Ovary (tissue), 9 donors: Measurements from ENCODE around the gene CRYBA1. TPM values are rescaled to one million over a fixed set of nuclear protein-coding genes. Genes with fewer than 3 reads are reported as not detected.

Experiments
- DNase-seq, 5 donors: peaks; one replicate each; pipeline ENCODE4 v3.0.0-alpha.2; 2019 to 2020
- H3K27ac ChIP-seq, 2 donors: fragments of 200-600 bp; one replicate each; pipeline versions ENCODE4 v1.5.1 to v1.8.0; 2019 to 2022
- H3K27me3 ChIP-seq: fragments of 200-600 bp; one replicate; pipeline ENCODE4 v1.8.0; 2022
- H3K36me3 ChIP-seq: fragments of 200-600 bp; sonication (generic); one replicate; pipeline ENCODE4 v1.5.1; 2019
- H3K4me1 ChIP-seq: one replicate; pipeline ENCODE4 v1.8.1; 2013; ENCODE audit warnings: mild to moderate bottlenecking, moderate library complexity; ENCODE audit not compliant: insufficient read depth
- H3K4me3 ChIP-seq: fragments of 200-600 bp; sonication (generic); one replicate; pipeline ENCODE4 v1.5.1; 2017
- H3K9me3 ChIP-seq, 2 donors: fragments of 200-600 bp in 1 of 2; sonication (generic) in 1 of 2; one replicate each; pipeline versions ENCODE4 v1.5.1 to v1.8.1; 2013 to 2019; ENCODE audit warnings: mild to moderate bottlenecking in 1 of 2, moderate library complexity in 1 of 2
- CTCF ChIP-seq, 3 donors: fragments of 450-650 bp in 2 of 3; fragments of 200-600 bp in 1 of 3; IDR thresholded peaks; one replicate each; pipeline versions ENCODE4 v1.5.1 to v1.8.0; 2016 to 2022; ENCODE audit warnings: antibody characterized with exemption in 3 of 3, mild to moderate bottlenecking in 1 of 3
- EP300 ChIP-seq: sonication (generic); formaldehyde crosslinking; IDR thresholded peaks from one replicate; pipeline ENCODE4 v1.6.1; 2017; ENCODE audit warnings: antibody characterized with exemption
- POLR2A ChIP-seq: fragments of 450-650 bp; IDR thresholded peaks from one replicate; pipeline ENCODE4 v1.6.1; 2017; ENCODE audit warnings: antibody characterized with exemption, mild to moderate bottlenecking, moderate library complexity
- WGBS, 3 donors: extraction: QIAGEN DNeasy Blood & Tissue Kit in 1 of 3; methylation state at CpG; one replicate each; pipeline versions ENCODE4 v1.1.5 to v1.1.7; 2013 to 2017; 5-methylcytosine and 5-hydroxymethylcytosine counted together
- intact Hi-C, 4 donors: fragments of 100-400 bp; cut with DNase I; formaldehyde crosslinking; loops; one replicate each; pipeline versions ENCODE4 v1.11.0 to v1.15.1; 2022 to 2023
- polyA plus RNA-seq, 2 donors: library from polyadenylated mRNA; stranded (reverse); fragments of 200-250 nt in 1 of 2; fragments of 350-450 nt in 1 of 2; fragmentation: Illumina TruSeq in 1 of 2; extraction: RNeasy Lipid Tissue Mini Kit (QIAGEN cat#74804) in 1 of 2; gene quantifications; one replicate each; pipeline ENCODE4 v1.2.3, GENCODE V29; 2013 to 2014
- total RNA-seq, 7 donors: library from RNA; depleted of rRNA in 2 of 7; stranded (reverse); fragments of >200 nt in 2 of 7; fragmentation: NEBNext Ultra II Directional in 3 of 7; extraction: Animal tissue kit (Norgen Biotek cat#: 25700) in 3 of 7; gene quantifications; one replicate each; pipeline versions ENCODE4 v1.1.0 to v1.2.4, GENCODE V29; 2016 to 2023
- donor health status: DM: no; HTN: no; CAD: no; lungs with moderate emphysema.
- donor health status: DM: no; HTN: no; CAD: no.
- donor health status: Bipolar disorder and iron deficiency.
- donor health status: DM: yes; HTN: yes; CAD: no.
- donor health status: DM: no; HTN: no; CAD: no.
- donor health status: DM: yes; HTN: yes; CAD: no.

CRYBA1 gene
- total and polyA plus RNA-seq, 9 donors: not detected

- H3K27me3 ChIP-seq: no peaks in the 10 kb centered on the region
- WGBS, 3 donors: 84 to 95% (median 91%) methylated on average over 6 of the region's 6 CpGs
- H3K36me3 ChIP-seq: no peaks in the 10 kb centered on the region
- DNase-seq: no peak
- no peak for TF ChIP-seq EP300
- TF ChIP-seq POLR2A: no peak
- TF ChIP-seq CTCF (IDR thresholded peaks at IDR 0.05): no peak
- peaks cover 1% of the 10 kb centered on the region for H3K4me1 ChIP-seq
- no peak overlapping the region for H3K27ac ChIP-seq
- no peak overlapping the region for H3K4me3 ChIP-seq
- H3K9me3 ChIP-seq: no peaks in the 10 kb centered on the region
- intact Hi-C loops: no loop called here
Observed at GRCh38 chr17:29245401-29245800, 1.3 kb upstream of the CRYBA1 start.

GRCh38 chr17:29247219-29247618, 560 bp downstream of the CRYBA1 start:
- Histone ChIP-seq H3K27ac (no peak overlapping the region), H3K27me3 (no peaks in the 10 kb centered on the region), H3K4me3 (no peak overlapping the region), H3K9me3 (no peaks in the 10 kb centered on the region), H3K36me3 (no peaks in the 10 kb centered on the region), H3K4me1 (peaks cover 1% of the 10 kb centered on the region)
- TF ChIP-seq EP300 (no peak), CTCF (IDR thresholded peaks at IDR 0.05) (no peak)
- 84 to 92% (median 91%) methylated on average over 2 of the region's 2 CpGs for WGBS, 3 donors
- intact Hi-C loops: no loop called here
- DNase-seq: no peak

- intact Hi-C loops: no loop called here
- TF ChIP-seq POLR2A (no peak), EP300 (no peak), CTCF (IDR thresholded peaks at IDR 0.05) (no peak)
- no peak overlapping the region for H3K4me3 ChIP-seq
- H3K4me1 ChIP-seq: no peaks in the 10 kb centered on the region
- no peak for DNase-seq
- H3K36me3 ChIP-seq: no peaks in the 10 kb centered on the region
- 79 to 92% (median 83%) methylated on average over 5 of the region's 5 CpGs for WGBS, 3 donors
- H3K27ac ChIP-seq: no peak overlapping the region
- no peaks in the 10 kb centered on the region for H3K27me3 ChIP-seq
- H3K9me3 ChIP-seq: no peaks in the 10 kb centered on the region
Observed at GRCh38 chr17:29248845-29249244, 2.2 kb downstream of the CRYBA1 start.

- H3K27me3 ChIP-seq: no peaks in the 10 kb centered on the region
- H3K4me1 ChIP-seq: no peaks in the 10 kb centered on the region
- H3K27ac ChIP-seq: no peak overlapping the region
- no peak overlapping the region for H3K4me3 ChIP-seq
- H3K9me3 ChIP-seq: no peaks in the 10 kb centered on the region
- WGBS, 3 donors: 69 to 81% (median 69%) methylated on average over 1 of the region's 1 CpG
- intact Hi-C loops: loop anchor here in 1 of 4 donors (5.0 kb wide), 1 partner anchor 42 kb away; the partner anchor contains the start of gene NUFIP2
- no peaks in the 10 kb centered on the region for H3K36me3 ChIP-seq
- no peak for DNase-seq
- TF ChIP-seq POLR2A (no peak), EP300 (no peak), CTCF (IDR thresholded peaks at IDR 0.05) (no peak)
Observed at GRCh38 chr17:29250666-29251065, 4.0 kb downstream of the CRYBA1 start.

- no peaks in the 10 kb centered on the region for H3K9me3 ChIP-seq
- 50 to 67% (median 56%) methylated on average over 2 of the region's 2 CpGs for WGBS, 3 donors
- DNase-seq: no peak
- intact Hi-C loops: loop anchor here in 1 of 4 donors (5.0 kb wide), 1 partner anchor 41 kb away; the partner anchor contains the start of gene NUFIP2
- no peak overlapping the region for H3K4me3 ChIP-seq
- no peaks in the 10 kb centered on the region for H3K27me3 ChIP-seq
- no peak for TF ChIP-seq POLR2A
- TF ChIP-seq CTCF (IDR thresholded peaks at IDR 0.05): no peak
- TF ChIP-seq EP300: no peak
- H3K36me3 ChIP-seq: no peaks in the 10 kb centered on the region
- no peaks in the 10 kb centered on the region for H3K4me1 ChIP-seq
- no peak overlapping the region for H3K27ac ChIP-seq
Observed at GRCh38 chr17:29251184-29251583, 4.5 kb downstream of the CRYBA1 start.
